Astrocyte (in vitro differentiated cells and primary cell): ENCODE results near the gene RMRP. TPM values are rescaled to one million over a fixed set of nuclear protein-coding genes. Genes with fewer than 3 reads are reported as not detected.

ENCODE experiments used
- DNase-seq: peaks from one replicate; pipeline ENCODE4 v3.0.0-alpha.2; 2010; ENCODE audit warnings: low read depth
- FAIRE-seq: peaks from 2 replicates; lab custom pipeline; 2011; peaks lifted over from hg19 to GRCh38; lab: Jason Lieb, UNC
- H2AFZ ChIP-seq: 2 replicates; pipeline ENCODE4 v1.6.0; 2012; ENCODE audit warnings: low read depth, low read length, inconsistent platforms
- H3K27ac ChIP-seq: 2 replicates; pipeline ENCODE4 v1.5.1; 2011; ENCODE audit warnings: low read depth, low read length, inconsistent platforms
- H3K27me3 ChIP-seq: 2 replicates; pipeline ENCODE4 v1.6.0; 2011; ENCODE audit warnings: low read length, inconsistent platforms; ENCODE audit not compliant: insufficient read depth
- H3K36me3 ChIP-seq: 2 replicates; pipeline ENCODE4 v1.5.1; 2011; ENCODE audit warnings: low read length, inconsistent platforms; ENCODE audit not compliant: insufficient read depth
- H3K4me1 ChIP-seq: 2 replicates; pipeline ENCODE4 v1.5.1; 2011; ENCODE audit warnings: low read length, inconsistent platforms; ENCODE audit not compliant: insufficient read depth
- H3K4me2 ChIP-seq: 2 replicates; pipeline ENCODE4 v1.6.0; 2012; ENCODE audit warnings: low read length, inconsistent platforms
- H3K4me3 ChIP-seq: 2 replicates; pipeline ENCODE4 v1.5.1; 2011; ENCODE audit warnings: low read depth, mild to moderate bottlenecking, low read length, inconsistent platforms; ENCODE audit not compliant: insufficient read depth
- H3K79me2 ChIP-seq: 2 replicates; pipeline ENCODE4 v1.6.0; 2012; ENCODE audit warnings: mild to moderate bottlenecking, low read length, inconsistent platforms; ENCODE audit not compliant: insufficient read depth
- H3K9ac ChIP-seq: 2 replicates; pipeline ENCODE4 v1.6.0; 2012; ENCODE audit warnings: mild to moderate bottlenecking, low read length, inconsistent platforms
- H3K9me3 ChIP-seq: 2 replicates; pipeline ENCODE4 v1.5.1; 2012; ENCODE audit warnings: low read depth, mild to moderate bottlenecking, low read length, inconsistent platforms; ENCODE audit not compliant: insufficient read depth
- H4K20me1 ChIP-seq: 2 replicates; pipeline ENCODE4 v1.6.0; 2012; ENCODE audit warnings: low read length, inconsistent platforms; ENCODE audit not compliant: insufficient read depth
- H3K27ac Mint-ChIP-seq: one replicate; pipeline ENCODE4 v1.8.0; 2021; ENCODE audit warnings: mild to moderate bottlenecking, mixed read lengths; ENCODE audit not compliant: unreplicated experiment
- H3K27me3 Mint-ChIP-seq: one replicate; pipeline ENCODE4 v1.8.0; 2021; ENCODE audit warnings: low read depth, mixed read lengths; ENCODE audit not compliant: unreplicated experiment
- H3K36me3 Mint-ChIP-seq: one replicate; pipeline ENCODE4 v1.8.0; 2021; ENCODE audit warnings: low read depth, mixed read lengths; ENCODE audit not compliant: unreplicated experiment
- H3K4me1 Mint-ChIP-seq: one replicate; pipeline ENCODE4 v1.8.0; 2021; ENCODE audit warnings: low read depth, mixed read lengths; ENCODE audit not compliant: unreplicated experiment
- H3K4me3 Mint-ChIP-seq: one replicate; pipeline ENCODE4 v1.8.0; 2021; ENCODE audit warnings: mild to moderate bottlenecking, moderate library complexity, mixed read lengths; ENCODE audit not compliant: unreplicated experiment
- H3K9me3 Mint-ChIP-seq: one replicate; pipeline ENCODE4 v1.8.0; 2021; ENCODE audit warnings: mild to moderate bottlenecking, mixed read lengths; ENCODE audit not compliant: unreplicated experiment
- EZH2 ChIP-seq: IDR thresholded peaks from 2 replicates; pipeline ENCODE4 v1.6.1; 2012; ENCODE audit warnings: mild to moderate bottlenecking, low read length, inconsistent platforms; ENCODE audit not compliant: insufficient read depth
- total RNA-seq: library from RNA; stranded (reverse); gene quantifications from 2 replicates; pipeline ENCODE4 v1.2.1, GENCODE V29; 2021
- TF ChIP-seq, protein P1 (sequence below): IDR thresholded peaks from 2 replicates; pipeline ENCODE4 v1.5.1; 2011; ENCODE audit warnings: low read depth, mild to moderate bottlenecking, inconsistent platforms, low read length, moderate library complexity; ENCODE audit not compliant: insufficient read depth

The RMRP gene
- total RNA-seq, 1 donor from 2014 or later, result 13,402 TPM

DNA sequence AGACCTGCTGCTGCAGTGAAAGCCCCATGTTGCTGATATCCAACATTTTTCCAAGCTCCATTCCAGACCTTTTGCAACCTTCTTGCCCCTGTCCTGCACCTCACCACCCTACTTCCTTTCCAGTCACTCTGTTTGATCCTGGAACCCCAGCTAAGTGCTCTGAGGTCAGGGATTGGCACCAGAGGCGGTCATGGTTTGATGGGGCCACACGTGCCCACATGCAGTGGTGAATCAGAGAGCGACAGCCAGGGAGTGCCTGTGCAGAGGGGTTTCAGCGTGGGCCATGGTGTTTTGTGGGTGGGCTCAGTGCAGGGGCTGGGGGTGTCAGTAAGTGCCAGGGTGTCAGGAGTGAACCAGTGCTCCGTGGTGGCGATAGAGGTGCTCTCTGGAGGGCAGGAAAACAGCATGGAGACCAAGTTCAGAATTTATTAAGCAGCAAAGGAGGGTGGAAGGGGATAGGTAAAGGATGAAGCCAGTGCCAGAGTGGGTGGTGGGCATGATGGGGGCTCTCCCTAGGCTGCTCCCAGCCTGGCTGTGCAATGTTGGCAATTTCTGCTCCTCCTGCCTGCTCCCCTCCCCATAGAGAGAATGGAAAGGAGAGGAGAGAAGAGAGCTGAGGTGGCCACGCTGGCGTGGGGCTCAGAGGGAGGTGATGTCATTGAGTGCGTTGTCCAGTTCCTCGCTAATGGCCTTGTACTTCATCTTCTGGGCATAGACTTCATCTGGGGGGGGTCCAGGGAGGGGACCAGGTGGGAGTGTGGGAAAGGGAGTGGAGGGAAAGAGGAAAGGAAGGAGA lies 24.9 kb upstream of the RMRP start:
- no peak for TF ChIP-seq EZH2
- DNase-seq (no peak), FAIRE-seq (no peak)
- H3K4me3 ChIP-seq, result no peak overlapping the region
- H3K36me3 ChIP-seq, result peaks cover 51% of the 10 kb centered on the region
- peak overlapping the region; percentile 37 for H3K27ac Mint-ChIP-seq
- H2AFZ ChIP-seq, result no peak overlapping the region
- peak overlapping the region; percentile 28 for H3K9ac ChIP-seq
- no peaks in the 10 kb centered on the region for H3K27me3 Mint-ChIP-seq
- H3K4me1 Mint-ChIP-seq, result peaks cover 63% of the 10 kb centered on the region
- no peak overlapping the region for H3K27ac ChIP-seq
- H3K9me3 Mint-ChIP-seq, result no peaks in the 10 kb centered on the region
- no peaks in the 10 kb centered on the region for H3K27me3 ChIP-seq
- H4K20me1 ChIP-seq, result peaks cover 82% of the 10 kb centered on the region
- H3K79me2 ChIP-seq, result peaks cover 40% of the 10 kb centered on the region
- peak overlapping the region; percentile 94 for H3K4me3 Mint-ChIP-seq
- H3K36me3 Mint-ChIP-seq, result peaks cover 34% of the 10 kb centered on the region
- peak overlapping the region; percentile 100 for H3K4me2 ChIP-seq
- peaks cover 57% of the 10 kb centered on the region for H3K4me1 ChIP-seq
- H3K9me3 ChIP-seq, result no peaks in the 10 kb centered on the region

DNA sequence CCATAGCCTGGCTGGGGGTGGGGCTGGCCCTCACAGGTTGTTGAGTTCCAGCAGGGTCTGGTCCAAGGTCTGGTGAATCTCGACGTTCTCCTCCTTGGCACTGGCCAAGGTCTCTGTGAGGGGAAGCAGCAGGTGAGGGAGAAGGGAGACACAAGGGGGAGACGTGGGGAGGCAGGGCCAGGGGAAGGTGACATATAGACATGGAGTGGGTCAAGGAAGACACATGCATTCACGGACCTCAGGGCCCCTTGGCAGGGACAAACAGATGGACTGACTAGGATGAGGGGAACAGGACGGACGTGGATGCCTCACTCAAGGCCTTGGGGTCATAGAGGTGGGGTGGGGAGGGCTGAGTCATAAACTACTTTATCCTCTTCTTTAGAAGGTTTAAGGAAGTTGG lies 24.2 kb upstream of the RMRP start:
- Mint-ChIP-seq H3K27me3 (no peaks in the 10 kb centered on the region), H3K9me3 (no peaks in the 10 kb centered on the region), H3K4me1 (peaks cover 57% of the 10 kb centered on the region), H3K27ac (peak overlapping the region; percentile 37), H3K4me3 (peak overlapping the region; percentile 74), H3K36me3 (peaks cover 30% of the 10 kb centered on the region)
- Histone ChIP-seq H3K4me1 (peaks cover 50% of the 10 kb centered on the region), H3K4me3 (no peak overlapping the region), H3K9me3 (no peaks in the 10 kb centered on the region), H3K4me2 (peak overlapping the region; percentile 100), H3K36me3 (peaks cover 45% of the 10 kb centered on the region), H4K20me1 (peaks cover 76% of the 10 kb centered on the region), H3K79me2 (peaks cover 34% of the 10 kb centered on the region), H3K9ac (peak overlapping the region; percentile 7), H3K27me3 (no peaks in the 10 kb centered on the region), H3K27ac (no peak overlapping the region), H2AFZ (no peak overlapping the region)
- DNase-seq (no peak), FAIRE-seq (no peak)
- TF ChIP-seq, protein P1, sequence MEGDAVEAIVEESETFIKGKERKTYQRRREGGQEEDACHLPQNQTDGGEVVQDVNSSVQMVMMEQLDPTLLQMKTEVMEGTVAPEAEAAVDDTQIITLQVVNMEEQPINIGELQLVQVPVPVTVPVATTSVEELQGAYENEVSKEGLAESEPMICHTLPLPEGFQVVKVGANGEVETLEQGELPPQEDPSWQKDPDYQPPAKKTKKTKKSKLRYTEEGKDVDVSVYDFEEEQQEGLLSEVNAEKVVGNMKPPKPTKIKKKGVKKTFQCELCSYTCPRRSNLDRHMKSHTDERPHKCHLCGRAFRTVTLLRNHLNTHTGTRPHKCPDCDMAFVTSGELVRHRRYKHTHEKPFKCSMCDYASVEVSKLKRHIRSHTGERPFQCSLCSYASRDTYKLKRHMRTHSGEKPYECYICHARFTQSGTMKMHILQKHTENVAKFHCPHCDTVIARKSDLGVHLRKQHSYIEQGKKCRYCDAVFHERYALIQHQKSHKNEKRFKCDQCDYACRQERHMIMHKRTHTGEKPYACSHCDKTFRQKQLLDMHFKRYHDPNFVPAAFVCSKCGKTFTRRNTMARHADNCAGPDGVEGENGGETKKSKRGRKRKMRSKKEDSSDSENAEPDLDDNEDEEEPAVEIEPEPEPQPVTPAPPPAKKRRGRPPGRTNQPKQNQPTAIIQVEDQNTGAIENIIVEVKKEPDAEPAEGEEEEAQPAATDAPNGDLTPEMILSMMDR, result no peak
- no peak for TF ChIP-seq EZH2

DNA sequence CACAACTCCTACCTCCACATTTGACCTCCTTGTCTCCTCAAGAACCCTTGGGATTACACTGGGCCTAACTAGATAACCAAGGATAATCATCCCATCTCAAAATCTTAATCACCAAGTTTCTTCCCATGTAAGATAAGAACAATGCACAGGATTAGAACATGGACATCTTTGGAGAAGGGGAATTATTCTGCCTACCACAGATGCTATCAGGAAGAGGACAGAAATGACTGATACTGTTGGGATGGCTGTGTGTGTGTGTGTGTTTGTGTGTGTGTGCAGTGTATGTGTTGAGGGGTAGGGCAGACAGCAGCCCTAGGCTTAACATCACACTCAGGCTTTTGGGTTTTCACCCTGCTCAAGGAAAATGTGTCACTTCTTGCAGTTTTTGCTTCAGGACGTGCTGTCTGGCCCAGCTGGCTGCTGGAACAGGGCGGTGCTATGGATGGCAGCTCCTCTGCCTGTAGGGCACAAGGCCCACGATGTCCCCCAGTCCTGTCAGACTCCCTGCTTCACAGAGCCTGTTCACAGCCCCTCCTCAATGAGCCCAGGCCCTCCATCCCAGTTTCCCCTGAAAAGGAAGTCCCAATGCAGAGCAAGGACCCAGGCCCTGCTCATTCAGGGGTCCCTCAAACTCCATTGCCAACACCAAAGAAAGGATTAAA lies 23.7 kb upstream of the RMRP start:
- Mint-ChIP-seq H3K4me1 (peaks cover 51% of the 10 kb centered on the region), H3K4me3 (peak overlapping the region; percentile 74), H3K9me3 (no peaks in the 10 kb centered on the region), H3K27me3 (peaks cover 3% of the 10 kb centered on the region), H3K27ac (peak overlapping the region; percentile 63), H3K36me3 (peaks cover 28% of the 10 kb centered on the region)
- H3K9me3 ChIP-seq, result no peaks in the 10 kb centered on the region
- peaks cover 70% of the 10 kb centered on the region for H4K20me1 ChIP-seq
- H3K27ac ChIP-seq, result no peak overlapping the region
- H3K4me2 ChIP-seq, result peak overlapping the region; percentile 100
- FAIRE-seq (no peak), DNase-seq (peak; percentile 36)
- H2AFZ ChIP-seq, result no peak overlapping the region
- TF ChIP-seq, protein P1, result no peak
- no peak for TF ChIP-seq EZH2
- H3K9ac ChIP-seq, result peak overlapping the region; percentile 7
- peaks cover 28% of the 10 kb centered on the region for H3K79me2 ChIP-seq
- H3K4me3 ChIP-seq, result no peak overlapping the region
- no peaks in the 10 kb centered on the region for H3K27me3 ChIP-seq
- H3K36me3 ChIP-seq, result peaks cover 39% of the 10 kb centered on the region
- peaks cover 45% of the 10 kb centered on the region for H3K4me1 ChIP-seq
